ENCODE results near the gene TMPRSS5. TPM values are rescaled to one million over a fixed set of nuclear protein-coding genes. Genes with fewer than 3 reads are reported as not detected.
A peak's percentile ranks its signal among the peaks of the same experiment; 100 is the strongest.

The TMPRSS5 gene
- 1.5 and 2.9 TPM in 2 replicates for total RNA-seq (2021)
- Bru-seq, nascent RNA = percentile 50 among the genes with signal in this experiment
- BruChase-seq, experiment 1, labeled RNA remaining after a 2-hour chase = percentile 50 among the genes with signal in this experiment
- BruChase-seq, experiment 2, labeled RNA remaining after a 6-hour chase = percentile 49 among the genes with signal in this experiment
- long read RNA-seq, partial matches to known transcripts = 1 of 3 reads
- long read RNA-seq, other reads (novel, unspliced or antisense) = 2 of 3 reads

- Histone ChIP-seq H3K4me1 (ENCODE audit: insufficient read depth, low read length, poor library complexity, severe bottlenecking) (peaks cover 18% of the 10 kb centered on the region), H3K36me3 (ENCODE audit: insufficient read depth, low read length, poor library complexity, severe bottlenecking) (no peaks in the 10 kb centered on the region), H3K27me3 (replicated peaks; ENCODE audit: insufficient read depth, low read depth, low read length, poor library complexity) (no peaks in the 10 kb centered on the region), H3K4me3 (ENCODE audit: low read depth, low read length, poor library complexity, severe bottlenecking) (no peak within 1 kb of the TSS), H3K9me3 (ENCODE audit: low read depth, low read length, poor library complexity, severe bottlenecking) (peaks cover 8% of the 10 kb centered on the region), H3K27ac (ENCODE audit: low read depth, low read length, poor library complexity, severe bottlenecking) (peak within 1 kb of the TSS; percentile 1)
- POLR2A ChIA-PET (ENCODE audit: low non-redundant PET) = interaction anchor here (0.5 kb wide), 1 partner anchor 109 kb away, joined by 4 read pairs; no protein-coding TSS in a partner anchor
- BruUV-seq (replicated peaks) = no TSS peak
- intact Hi-C loops (cut with micrococcal nuclease; ENCODE audit: unreplicated experiment) = no loop called here
- CTCF ChIA-PET = no interaction called here
- DNase-seq (ENCODE audit: low spot score) = peak; percentile 93
- TF ChIP-seq CTCF (conservative IDR thresholded peaks at IDR 0.05; ENCODE audit: low read depth, low read length) (no peak), EZH2 (IDR thresholded peaks at IDR 0.05; ENCODE audit: borderline replicate concordance, low read depth, low read length, poor library complexity, severe bottlenecking) (no peak)
These were observed at the start of gene TMPRSS5 for GRCh38 chr11:113705871-113706655. Gene TMPRSS5 (minus strand): TSS chr11:113706308. CDS start chr11:113706224, 84 bp downstream.

- no peaks in the 10 kb centered on the region for H3K9me3 ChIP-seq (ENCODE audit: low read depth, low read length, poor library complexity, severe bottlenecking)
- H3K4me3 ChIP-seq (ENCODE audit: low read depth, low read length, poor library complexity, severe bottlenecking) = no peak overlapping the region
- H3K36me3 ChIP-seq (ENCODE audit: insufficient read depth, low read length, poor library complexity, severe bottlenecking) = peaks cover 34% of the 10 kb centered on the region
- DNase-seq (ENCODE audit: low spot score) = no peak
- ChIA-PET CTCF (no interaction called here), POLR2A (ENCODE audit: low non-redundant PET) (no interaction called here)
- intact Hi-C loops (cut with micrococcal nuclease; ENCODE audit: unreplicated experiment) = no loop called here
- H3K4me1 ChIP-seq (ENCODE audit: insufficient read depth, low read length, poor library complexity, severe bottlenecking) = no peaks in the 10 kb centered on the region
- BruUV-seq (replicated peaks) = no TSS peak
- no peak for TF ChIP-seq EZH2 (IDR thresholded peaks at IDR 0.05; ENCODE audit: borderline replicate concordance, low read depth, low read length, poor library complexity, severe bottlenecking)
- TF ChIP-seq CTCF (conservative IDR thresholded peaks at IDR 0.05; ENCODE audit: low read depth, low read length) = no peak
- H3K27ac ChIP-seq (ENCODE audit: low read depth, low read length, poor library complexity, severe bottlenecking) = no peak overlapping the region
- H3K27me3 ChIP-seq (replicated peaks; ENCODE audit: insufficient read depth, low read depth, low read length, poor library complexity) = no peaks in the 10 kb centered on the region
These were observed 46.8 kb upstream of the TMPRSS5 start for GRCh38 chr11:113752932-113753331.

GRCh38 chr11:113736323-113736722 is 30.2 kb upstream of the TMPRSS5 start:
- DNase-seq (ENCODE audit: low spot score) = no peak
- Histone ChIP-seq H3K27ac (ENCODE audit: low read depth, low read length, poor library complexity, severe bottlenecking) (no peak overlapping the region), H3K9me3 (ENCODE audit: low read depth, low read length, poor library complexity, severe bottlenecking) (no peaks in the 10 kb centered on the region), H3K36me3 (ENCODE audit: insufficient read depth, low read length, poor library complexity, severe bottlenecking) (peaks cover 44% of the 10 kb centered on the region), H3K4me1 (ENCODE audit: insufficient read depth, low read length, poor library complexity, severe bottlenecking) (no peaks in the 10 kb centered on the region), H3K4me3 (ENCODE audit: low read depth, low read length, poor library complexity, severe bottlenecking) (no peak overlapping the region), H3K27me3 (replicated peaks; ENCODE audit: insufficient read depth, low read depth, low read length, poor library complexity) (no peaks in the 10 kb centered on the region)
- intact Hi-C loops (cut with micrococcal nuclease; ENCODE audit: unreplicated experiment) = loop anchor here (10.0 kb wide), 1 partner anchor 182 kb away; no protein-coding TSS in a partner anchor
- ChIA-PET POLR2A (ENCODE audit: low non-redundant PET) (no interaction called here), CTCF (no interaction called here)
- TF ChIP-seq EZH2 (IDR thresholded peaks at IDR 0.05; ENCODE audit: borderline replicate concordance, low read depth, low read length, poor library complexity, severe bottlenecking) (no peak), CTCF (conservative IDR thresholded peaks at IDR 0.05; ENCODE audit: low read depth, low read length) (no peak)
- no TSS peak for BruUV-seq (replicated peaks)

All from A673 (cell line).